ENCODE measurements around the gene ST8SIA3.

- TF ChIP-seq EP300 (IDR thresholded peaks at IDR 0.05), result no peak
- TF ChIP-seq CTCF (IDR thresholded peaks at IDR 0.05), result no peak
- TF ChIP-seq POLR2A (IDR thresholded peaks at IDR 0.05), result no peak
These were observed 45.2 kb downstream of the ST8SIA3 start for GRCh38 chr18:57397440-57398132.

Data from upper lobe of left lung (tissue), 4 donors.